Type B pancreatic cell (in vitro differentiated cells): ENCODE results near the gene FGF6. TPM values are rescaled to one million over a fixed set of nuclear protein-coding genes. Genes with fewer than 3 reads are reported as not detected.

Experiments used
- DNase-seq: peaks from one replicate; pipeline ENCODE4 v3.0.0; 2021; ENCODE audit warnings: mixed read lengths; ENCODE audit not compliant: unreplicated experiment; ENCODE audit errors: extremely low spot score
- H3K27ac Mint-ChIP-seq: 2 replicates; pipeline ENCODE4 v1.8.0; 2021; ENCODE audit warnings: mild to moderate bottlenecking, mixed read lengths
- H3K27me3 Mint-ChIP-seq: 2 replicates; pipeline ENCODE4 v1.8.0; 2021; ENCODE audit warnings: mixed read lengths
- H3K36me3 Mint-ChIP-seq: 2 replicates; pipeline ENCODE4 v1.8.0; 2021; ENCODE audit warnings: mixed read lengths
- H3K4me1 Mint-ChIP-seq: one replicate; pipeline ENCODE4 v1.8.0; 2021; ENCODE audit warnings: mixed read lengths; ENCODE audit not compliant: unreplicated experiment
- H3K4me3 Mint-ChIP-seq: 2 replicates; pipeline ENCODE4 v1.8.0; 2021; ENCODE audit warnings: mild to moderate bottlenecking, mixed read lengths
- H3K9me3 Mint-ChIP-seq: 2 replicates; pipeline ENCODE4 v1.8.0; 2021; ENCODE audit warnings: mixed read lengths
- CTCF ChIP-seq: fragments of 200-600 bp; sonication (generic); conservative IDR thresholded peaks from 2 replicates; pipeline ENCODE4 v1.5.0; 2021; ENCODE audit warnings: antibody characterized with exemption, mild to moderate bottlenecking
- long read RNA-seq: library from polyadenylated mRNA; unstranded; transcript quantifications from one replicate; pipeline ENCODE4 v2.0.0, GENCODE V29; 2020
- total RNA-seq: library from RNA; stranded (reverse); gene quantifications from 2 replicates; pipeline ENCODE4 v1.2.1, GENCODE V29; 2021; ENCODE audit warnings: low replicate concordance

Gene FGF6
- total RNA-seq: not detected in 2 replicates
- long read RNA-seq: 0 reads

GRCh38 chr12:4445156-4446101, at the start of gene FGF6:
TSS of gene FGF6 (minus strand) at chr12:4445815. CDS start at chr12:4445570, 245 bp downstream.
- TF ChIP-seq CTCF: no peak
- H3K9me3 Mint-ChIP-seq: no peaks in the 10 kb centered on the region
- no peak within 1 kb of the TSS for H3K27ac Mint-ChIP-seq
- DNase-seq: peak; percentile 66
- peaks cover 63% of the 10 kb centered on the region for H3K27me3 Mint-ChIP-seq
- H3K4me3 Mint-ChIP-seq: no peak within 1 kb of the TSS
- H3K4me1 Mint-ChIP-seq: peaks cover 14% of the 10 kb centered on the region
- H3K36me3 Mint-ChIP-seq: no peaks in the 10 kb centered on the region

GRCh38 chr12:4490973-4491372, 45.4 kb upstream of the FGF6 start:
- no peaks in the 10 kb centered on the region for H3K4me1 Mint-ChIP-seq
- H3K27me3 Mint-ChIP-seq: no peaks in the 10 kb centered on the region
- TF ChIP-seq CTCF: no peak
- no peaks in the 10 kb centered on the region for H3K9me3 Mint-ChIP-seq
- no peak for DNase-seq
- H3K27ac Mint-ChIP-seq: no peak overlapping the region
- peaks cover 33% of the 10 kb centered on the region for H3K36me3 Mint-ChIP-seq
- no peak overlapping the region for H3K4me3 Mint-ChIP-seq

- Mint-ChIP-seq H3K36me3 (peaks cover 29% of the 10 kb centered on the region), H3K4me1 (no peaks in the 10 kb centered on the region), H3K4me3 (no peak overlapping the region), H3K9me3 (no peaks in the 10 kb centered on the region), H3K27ac (no peak overlapping the region), H3K27me3 (no peaks in the 10 kb centered on the region)
- TF ChIP-seq CTCF: no peak
- no peak for DNase-seq
These were observed 43.9 kb upstream of the FGF6 start for GRCh38 chr12:4489556-4489955.

GRCh38 chr12:4486980-4487379, 41.4 kb upstream of the FGF6 start:
- no peaks in the 10 kb centered on the region for H3K9me3 Mint-ChIP-seq
- H3K4me1 Mint-ChIP-seq: no peaks in the 10 kb centered on the region

GRCh38 chr12:4486049-4486699, 40.6 kb upstream of the FGF6 start:
- no peak for TF ChIP-seq CTCF
- DNase-seq: no peak
- H3K4me3 Mint-ChIP-seq: no peak overlapping the region
- peaks cover 25% of the 10 kb centered on the region for H3K36me3 Mint-ChIP-seq
- H3K4me1 Mint-ChIP-seq: no peaks in the 10 kb centered on the region
- no peak overlapping the region for H3K27ac Mint-ChIP-seq
- H3K27me3 Mint-ChIP-seq: peaks cover 3% of the 10 kb centered on the region
- H3K9me3 Mint-ChIP-seq: no peaks in the 10 kb centered on the region

More at GRCh38 chr12:4486980-4487379, 41.4 kb upstream of the FGF6 start:
- no peak for TF ChIP-seq CTCF
- Mint-ChIP-seq H3K27ac (no peak overlapping the region), H3K27me3 (peaks cover 3% of the 10 kb centered on the region), H3K36me3 (peaks cover 25% of the 10 kb centered on the region), H3K4me3 (no peak overlapping the region)
- no peak for DNase-seq
